Stimulated activated CD8-positive, alpha-beta memory T cell treated with anti-CD3 and anti-CD28 coated beads, Interleukin-7, amount 100 ng/mL, for 48 hours (primary cell): ENCODE results near the gene PRKCA.
"Not testable (repeated sequence)": the region's sequence is repeated elsewhere in the genome, so short reads cannot be mapped to it uniquely, and the experiment has no call there.

Source experiments
- DNase-seq, 2 donors: peaks; one replicate each; pipeline ENCODE4 v3.0.0-alpha.2; 2020; ENCODE audit warnings: low read depth in 1 of 2; ENCODE audit errors: extremely low read depth in 1 of 2

The PRKCA gene

DNA sequence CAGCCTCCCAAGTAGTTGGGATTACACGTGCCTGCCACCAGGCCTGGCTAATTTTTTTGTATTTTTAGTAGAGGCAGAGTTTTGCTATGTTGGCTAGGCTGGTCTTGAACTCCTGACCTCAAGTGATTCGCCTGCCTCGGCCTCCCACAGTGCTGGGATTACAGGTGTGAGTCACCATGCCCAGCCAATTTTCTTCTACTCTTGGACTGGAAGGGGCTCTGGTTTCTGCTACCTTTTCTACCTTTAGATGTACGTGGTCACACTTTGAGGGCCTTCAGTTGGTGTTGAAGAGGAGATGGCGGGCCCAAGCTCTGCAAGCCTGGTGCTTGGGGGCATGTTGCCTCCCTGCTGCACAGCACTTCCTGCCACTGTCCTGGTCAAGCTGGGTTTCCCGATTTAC is 173.6 kb downstream of the PRKCA start:
- DNase-seq: no peak

- DNase-seq: no peak
Measured at GRCh38 chr17:66477615-66478283, 175.3 kb downstream of the PRKCA start.

DNA sequence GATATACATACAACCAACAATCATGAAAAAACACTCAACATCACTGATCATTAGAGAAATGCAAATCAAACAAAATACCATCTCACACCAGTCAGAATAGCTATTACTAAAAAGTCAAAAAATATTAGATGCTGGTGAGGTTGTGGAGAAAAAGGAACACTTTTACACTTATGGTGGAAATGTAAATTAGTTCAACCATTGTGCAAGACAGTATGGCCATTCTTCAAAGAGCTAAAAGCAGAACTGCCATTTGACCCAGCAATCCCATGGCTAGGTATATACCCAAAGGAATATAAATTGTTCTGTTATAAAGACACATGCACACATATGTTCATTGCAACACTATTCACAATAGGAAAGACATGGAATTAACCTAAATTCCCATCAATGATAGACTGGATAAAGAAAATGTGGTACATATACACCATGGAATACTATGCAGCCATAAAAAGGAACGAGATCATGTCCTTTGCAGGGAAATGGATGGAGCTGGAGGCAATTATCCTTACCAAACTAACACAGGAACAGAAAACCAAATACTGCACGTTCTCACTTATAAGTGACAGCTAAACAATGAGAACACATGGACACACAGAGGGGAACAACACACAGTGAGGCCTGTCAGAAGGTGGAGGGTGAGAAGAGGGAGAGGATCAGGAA is 176.9 kb downstream of the PRKCA start:
- DNase-seq: not testable (repeated sequence)

- no peak for DNase-seq
Measured at GRCh38 chr17:66480243-66480642, 177.8 kb downstream of the PRKCA start.

DNA sequence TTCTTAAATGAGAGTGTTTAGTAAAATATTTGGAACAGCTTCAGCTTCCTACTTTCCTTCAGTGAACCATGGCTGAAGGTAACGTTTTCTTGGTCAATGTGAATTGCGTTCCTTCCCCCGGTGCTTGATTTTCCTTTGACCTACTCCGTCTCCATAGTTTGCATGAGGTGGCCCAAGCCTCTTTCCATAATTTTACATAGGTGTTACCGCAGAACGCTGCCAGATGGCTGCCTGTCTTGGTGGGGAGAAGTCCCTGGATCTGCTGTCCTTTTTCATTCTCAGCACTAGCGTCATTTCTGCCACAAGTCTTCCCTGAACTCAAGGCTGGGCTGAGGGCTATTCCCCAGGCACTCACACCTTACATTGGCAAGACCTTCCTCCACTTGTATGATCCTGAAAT is 178.4 kb downstream of the PRKCA start:
- DNase-seq: no peak

DNA sequence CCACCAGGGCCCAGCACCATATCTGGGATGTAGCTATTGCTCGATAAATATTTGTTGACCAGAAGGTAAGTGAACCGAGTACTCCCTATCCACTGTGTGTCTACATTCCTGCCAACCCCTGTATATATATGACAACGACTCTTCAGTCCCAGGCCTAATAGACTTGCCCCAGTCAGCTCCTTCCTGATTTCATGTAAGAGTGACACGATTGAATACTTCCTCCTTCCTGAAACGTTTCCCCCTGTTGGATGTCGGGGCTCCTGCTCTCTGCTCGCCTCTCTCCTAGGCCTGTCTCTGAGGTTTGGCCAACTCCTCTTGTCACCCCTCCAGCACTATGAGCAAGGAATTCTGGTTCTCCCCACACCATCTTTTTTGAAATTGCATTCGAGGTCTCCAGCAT is 178.9 kb downstream of the PRKCA start:
- no peak for DNase-seq

DNA sequence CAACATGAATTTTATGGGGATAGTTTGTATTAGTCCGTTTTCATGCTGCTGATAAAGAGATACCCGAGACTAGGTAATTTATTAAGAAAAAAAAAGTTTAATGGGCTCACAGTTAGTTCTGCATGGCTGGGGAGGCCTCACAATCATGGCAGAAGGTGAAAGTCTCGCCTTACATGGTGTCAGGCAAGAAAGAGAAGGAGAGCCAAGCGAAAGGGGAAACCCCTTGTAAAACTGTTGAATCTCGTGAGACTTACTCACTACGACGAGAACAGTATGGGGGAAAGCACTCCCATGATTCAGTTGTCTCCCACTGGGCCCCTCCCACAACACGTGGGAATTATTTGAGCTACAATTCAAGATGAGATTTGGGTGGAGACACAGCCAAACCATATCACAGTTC is 181.5 kb downstream of the PRKCA start:
- no peak for DNase-seq

DNA sequence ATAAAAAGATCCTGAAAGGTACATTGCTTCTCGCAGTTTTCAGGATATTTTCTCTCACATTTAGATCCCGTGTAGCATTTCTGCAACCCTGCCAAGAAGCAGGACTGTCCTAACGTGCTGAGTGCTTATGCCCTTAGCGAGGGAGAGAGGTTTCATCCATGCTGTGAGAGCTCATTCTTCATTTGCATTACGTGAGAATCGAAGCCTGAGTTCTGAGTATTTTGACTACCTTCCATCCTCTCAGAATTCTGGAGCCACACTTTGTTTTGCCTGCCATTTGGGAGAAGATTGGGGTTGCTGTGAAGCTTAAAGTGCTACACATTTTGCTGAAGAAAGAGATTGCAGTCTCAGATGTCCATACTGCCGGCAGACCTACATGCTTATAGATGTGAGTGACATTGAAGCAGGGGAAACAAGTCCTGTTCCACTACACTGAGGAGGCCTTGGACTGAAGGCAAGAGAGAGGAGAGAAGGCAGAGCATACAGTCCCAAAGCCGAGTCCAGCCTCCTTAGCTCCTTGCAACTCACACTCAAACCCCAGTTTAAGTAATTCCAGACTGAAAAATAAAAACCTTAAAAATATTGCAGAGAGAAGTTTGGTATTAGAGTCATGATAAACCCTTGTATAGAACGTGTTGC is 183.0 kb downstream of the PRKCA start:
- no peak for DNase-seq

- no peak for DNase-seq
Measured at GRCh38 chr17:66487121-66487520, 184.7 kb downstream of the PRKCA start.

DNA sequence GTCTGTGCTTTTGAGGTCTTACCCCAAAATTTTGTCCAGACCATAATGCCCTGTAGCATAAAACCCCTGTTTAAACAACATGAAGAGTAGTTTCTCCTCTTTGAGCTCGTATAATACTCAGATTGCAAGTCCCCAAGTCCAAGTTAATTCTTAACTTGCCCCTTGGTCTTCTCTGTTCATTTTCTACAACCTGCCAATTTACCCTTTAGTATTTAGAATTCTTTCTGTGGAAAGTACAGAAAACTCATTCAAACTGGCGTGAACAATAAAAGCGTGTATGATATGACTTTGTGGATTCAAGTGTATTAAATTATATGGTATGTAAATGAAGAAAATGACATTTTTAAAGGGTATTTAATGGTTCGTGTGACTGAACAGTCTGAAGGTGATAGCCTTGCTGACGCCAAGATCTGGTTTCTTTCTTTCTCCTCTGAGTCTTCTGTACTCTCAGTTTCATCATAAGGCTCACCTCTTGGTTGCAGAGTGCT is 185.6 kb downstream of the PRKCA start:
- DNase-seq: no peak

- DNase-seq: no peak
Measured at GRCh38 chr17:66488864-66489263, 186.5 kb downstream of the PRKCA start.

- not testable (repeated sequence) for DNase-seq
Measured at GRCh38 chr17:66489576-66489975, 187.2 kb downstream of the PRKCA start.

DNA sequence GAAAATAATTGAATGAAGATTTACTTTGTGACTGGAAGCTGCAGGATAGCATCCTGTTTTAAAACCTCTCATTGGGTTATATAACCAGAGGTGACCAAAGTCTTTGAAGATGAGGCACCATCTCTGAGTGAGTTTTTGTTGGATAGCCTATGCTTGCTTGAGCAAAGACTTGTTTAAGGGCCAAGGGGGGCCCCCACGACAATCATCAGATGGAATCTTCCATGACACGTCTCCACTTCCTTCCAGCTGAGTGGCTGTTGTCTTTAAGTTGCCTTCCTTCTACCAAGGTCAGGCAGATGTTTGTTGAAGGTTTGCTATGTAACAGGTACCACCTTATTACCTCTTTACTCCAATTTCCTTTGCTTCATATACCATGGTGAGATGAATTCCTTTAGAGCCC is 188.8 kb downstream of the PRKCA start:
- no peak for DNase-seq

DNA sequence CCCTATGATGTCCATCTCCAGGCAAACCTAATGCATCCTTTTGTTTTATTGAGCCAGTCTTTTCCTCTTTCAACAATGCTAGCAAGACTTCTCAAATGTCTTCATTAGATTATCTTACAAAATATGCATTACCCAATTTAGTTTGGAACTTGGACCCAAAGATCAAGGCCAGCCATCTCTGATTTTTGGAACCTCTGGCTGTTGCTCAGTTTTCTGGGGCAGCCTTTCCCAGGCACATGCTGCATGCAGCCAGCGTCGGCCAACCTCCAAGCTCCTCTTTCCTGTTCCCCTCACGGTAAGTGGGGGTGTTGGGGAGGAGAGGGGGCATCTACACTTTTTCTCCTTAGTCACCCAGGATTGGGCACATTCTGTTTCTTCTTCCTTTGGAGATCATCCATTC is 189.3 kb downstream of the PRKCA start:
- DNase-seq: no peak

GRCh38 chr17:66492080-66492479 is 189.7 kb downstream of the PRKCA start:
- no peak for DNase-seq

DNA sequence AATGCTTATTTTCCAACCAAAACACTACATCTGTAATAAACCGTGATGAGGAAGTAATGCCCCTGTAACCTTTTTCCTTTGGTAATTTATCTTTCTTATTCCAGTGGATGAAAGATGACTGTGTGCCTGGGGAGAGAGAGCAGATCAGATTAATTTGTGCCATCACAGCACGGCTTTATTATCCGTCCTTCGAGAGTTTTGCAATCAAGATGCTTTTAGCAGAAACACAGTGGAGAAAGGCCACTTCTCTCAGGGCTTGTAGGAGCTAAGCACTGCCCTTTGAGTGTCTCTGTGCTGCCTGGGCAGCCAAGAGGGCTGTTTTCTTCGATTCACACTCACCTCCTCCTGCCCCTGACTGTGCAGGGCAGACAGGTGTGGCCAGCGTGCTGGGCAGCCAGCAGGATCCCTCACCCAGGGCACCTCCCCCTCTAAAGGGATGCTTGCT is 190.2 kb downstream of the PRKCA start:
- DNase-seq: no peak

DNA sequence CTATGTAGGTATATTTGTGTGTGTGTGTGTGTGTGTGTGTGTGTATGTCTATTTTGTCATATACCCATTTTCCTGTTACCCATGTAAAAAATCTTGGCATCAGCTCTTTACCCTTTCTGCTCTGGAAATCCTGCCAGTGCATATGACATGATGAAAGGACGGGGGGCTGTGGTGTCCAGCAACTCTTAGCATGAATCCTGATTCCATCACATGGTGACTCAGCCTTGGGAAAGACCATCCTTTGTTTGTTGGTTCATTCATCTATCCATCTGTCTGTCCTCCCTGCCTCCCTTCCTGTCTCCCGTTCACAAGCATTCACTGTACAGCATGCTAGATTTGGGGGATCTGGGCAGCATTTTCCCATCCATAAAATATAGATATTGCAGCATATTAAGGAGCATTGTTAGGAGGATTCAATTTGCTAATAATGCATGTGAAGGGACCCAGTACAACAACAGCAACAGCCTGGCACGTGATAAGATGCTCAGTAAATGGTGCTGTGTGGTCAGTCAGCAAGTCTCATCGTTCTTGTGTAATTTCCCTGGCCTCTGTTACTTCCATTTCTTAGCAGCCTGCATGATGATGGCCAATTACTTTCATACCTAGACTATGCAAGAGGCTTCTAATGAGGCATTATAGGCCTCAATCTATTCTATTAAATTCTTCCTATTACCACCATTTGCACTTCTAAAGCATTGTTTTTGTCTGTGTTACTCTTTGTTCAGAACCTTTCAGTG is 191.0 kb downstream of the PRKCA start:
- no peak for DNase-seq

DNA sequence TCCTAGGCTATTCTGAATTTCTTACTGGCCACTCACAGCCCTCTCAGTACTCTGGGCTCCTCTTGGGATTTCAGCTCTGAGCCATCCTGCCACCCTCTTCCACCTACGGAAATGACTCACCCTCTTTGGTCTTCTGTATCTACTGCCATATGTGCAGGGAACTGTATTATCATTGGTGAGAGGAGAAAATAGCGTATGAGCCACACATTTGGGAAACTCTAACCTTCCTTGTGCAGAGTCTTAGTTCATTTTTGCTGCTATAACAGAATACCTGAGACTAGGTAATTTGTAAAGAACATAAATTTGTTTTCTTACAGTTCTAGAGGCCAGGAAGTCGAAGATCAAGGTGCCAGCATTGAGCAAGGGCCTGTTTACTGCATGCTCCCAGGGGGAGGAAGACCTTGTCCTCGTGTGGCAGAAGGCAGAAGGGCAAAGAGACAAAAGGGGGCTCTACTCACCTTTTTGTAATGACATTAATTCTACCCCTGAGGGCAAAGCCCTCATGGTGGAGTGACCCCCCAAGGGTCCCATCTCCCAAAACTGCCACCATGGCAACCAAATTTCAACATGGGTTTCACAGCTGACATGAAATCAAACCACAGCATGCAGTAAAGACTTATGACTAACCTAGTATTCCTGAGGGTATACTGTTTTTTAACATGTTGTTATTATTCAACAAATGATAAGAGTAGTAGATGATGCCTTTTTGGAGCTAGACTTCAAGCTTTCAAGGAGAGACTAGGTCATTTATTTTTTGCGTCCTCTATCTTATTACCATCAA is 191.8 kb downstream of the PRKCA start:
- no peak for DNase-seq

DNA sequence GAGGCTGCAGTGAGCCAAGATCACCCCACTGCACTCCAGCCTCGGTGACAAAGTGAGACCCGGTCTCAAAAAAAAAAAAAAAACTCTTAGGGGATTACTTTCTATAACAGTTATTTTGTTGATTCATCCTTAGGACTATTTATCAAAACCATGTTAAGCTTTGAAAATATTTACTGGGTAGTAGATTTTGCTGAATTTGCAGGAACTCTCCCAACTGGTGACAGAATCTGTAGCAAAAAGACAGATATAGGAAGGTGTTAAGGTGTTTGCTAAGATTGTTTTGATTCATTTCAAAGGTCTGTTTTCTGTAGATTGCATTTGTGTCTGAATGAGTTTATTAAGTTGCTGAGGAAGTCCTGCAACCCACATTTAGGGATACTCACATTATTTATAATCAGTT is 192.6 kb downstream of the PRKCA start:
- no peak for DNase-seq

DNA sequence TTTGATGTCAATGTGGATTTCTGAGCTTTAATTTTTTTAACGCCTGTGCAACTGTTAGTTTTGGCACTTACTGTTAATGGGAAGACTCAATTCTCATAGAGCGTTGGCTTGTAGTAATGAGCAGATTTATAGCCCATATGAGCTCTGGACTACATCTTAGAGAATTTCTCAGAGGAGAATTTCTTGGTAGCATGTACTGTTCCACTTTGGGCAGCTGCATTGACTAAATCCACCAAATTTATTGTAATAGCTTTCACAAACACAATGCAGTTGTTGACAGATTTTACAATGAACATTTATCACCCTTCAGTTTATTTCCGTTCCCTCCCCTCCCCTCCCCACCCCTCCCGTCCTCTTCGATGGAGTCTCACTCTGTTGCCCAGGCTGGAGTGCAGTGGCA is 193.9 kb downstream of the PRKCA start:
- DNase-seq: no peak

DNA sequence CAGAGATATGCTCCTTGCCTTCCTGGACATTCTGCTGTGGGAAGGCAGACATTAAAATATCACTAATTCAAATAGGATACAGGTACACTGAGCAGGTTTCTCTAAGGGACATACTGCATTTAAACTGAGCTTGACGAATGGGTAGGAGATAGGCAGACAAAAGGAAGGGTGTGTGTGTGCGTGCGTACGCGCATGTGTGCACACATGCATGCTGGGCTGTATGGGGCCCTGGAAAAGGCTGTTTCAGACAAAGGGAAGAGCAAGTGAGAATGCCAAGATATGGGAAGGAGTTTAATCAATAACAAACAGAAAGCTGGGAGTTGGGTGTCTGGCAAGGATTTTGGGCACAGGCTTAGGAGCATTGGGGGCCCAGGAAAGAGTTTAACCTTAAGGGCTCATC is 196.2 kb downstream of the PRKCA start:
- DNase-seq: no peak
